K562 (cell line): Measurements from ENCODE around the gene MDM4. TPM values are rescaled to one million over a fixed set of nuclear protein-coding genes. Genes with fewer than 3 reads are reported as not detected.

Experiments
- C11orf30 ChIP-seq: fragments of 450-650 bp; IDR thresholded peaks from 2 replicates; pipeline ENCODE4 v1.6.1; 2016; ENCODE audit warnings: low read depth, mild to moderate bottlenecking
- CBFA2T3 ChIP-seq: fragments of 450-650 bp; IDR thresholded peaks from 2 replicates; pipeline ENCODE4 v1.6.1; 2017
- MAZ ChIP-seq, 2 experiments: fragments of 450-650 bp in 1 of 2; sonication (generic) in 1 of 2; formaldehyde crosslinking; IDR thresholded peaks in 1 of 2; conservative IDR thresholded peaks in 1 of 2; 2 replicates each; pipeline versions ENCODE4 v1.4.0 to v1.5.0; 2020; ENCODE audit warnings: mild to moderate bottlenecking in 1 of 2, missing genetic modification reagents in 1 of 2
- NCOA6 ChIP-seq: fragments of 450-650 bp; IDR thresholded peaks from 2 replicates; pipeline ENCODE4 v1.6.1; 2017; ENCODE audit warnings: mild to moderate bottlenecking
- NCOR1 ChIP-seq: fragments of 450-650 bp; IDR thresholded peaks from 2 replicates; pipeline ENCODE4 v1.6.1; 2016; ENCODE audit warnings: mild to moderate bottlenecking, moderate library complexity
- RAD51 ChIP-seq: fragments of 450-650 bp; IDR thresholded peaks from 2 replicates; pipeline ENCODE4 v1.7.1; 2016; ENCODE audit warnings: low read depth, mild to moderate bottlenecking, borderline replicate concordance
- RBM39 ChIP-seq: fragments of 200-400 bp; formaldehyde crosslinking; optimal IDR thresholded peaks from 2 replicates; pipeline ENCODE3; 2018; ENCODE audit warnings: low read depth, low read length
- RFX7 ChIP-seq: fragments of 250-450 bp; sonication (Bioruptor Pico); IDR thresholded peaks from 2 replicates; pipeline ENCODE4 v1.5.1; 2021; ENCODE audit warnings: mild to moderate bottlenecking
- ZBTB17 ChIP-seq: fragments of 450-650 bp; formaldehyde crosslinking; IDR thresholded peaks from 2 replicates; pipeline ENCODE4 v1.4.0; 2020; ENCODE audit warnings: mild to moderate bottlenecking
- ZSCAN29 ChIP-seq: fragments of 450-650 bp; IDR thresholded peaks from 2 replicates; pipeline ENCODE4 v1.6.1; 2017
- polyA plus RNA-seq, 8 experiments: library from polyadenylated mRNA; depleted of rRNA in 4 of 8; stranded (reverse) in 5 of 8; unstranded in 3 of 8; fragments of >200 nt; fragmentation: Nextera tagmentation in 2 of 8; fragmentation: Illumina TruSeq in 1 of 8; extraction: Ambion mirVana in 2 of 8; extraction: Trizol in 1 of 8; gene quantifications; 2 replicates each; pipeline versions ENCODE4 v1.2.1 to v1.2.3, GENCODE V29; 2011 to 2014; ENCODE audit warnings: inconsistent platforms in 1 of 8, missing spikeins in 1 of 8
- total RNA-seq, 7 experiments: library from RNA; depleted of rRNA in 6 of 7; stranded (reverse); fragments of >200 nt in 6 of 7; fragmentation: Illumina TruSeq in 2 of 7; extraction: Trizol in 2 of 7; gene quantifications; 2 replicates each; pipeline versions ENCODE4 v1.2.1 to v1.2.3, GENCODE V29; 2011 to 2021; ENCODE audit warnings: low replicate concordance in 1 of 7
- TF ChIP-seq, protein P1 (sequence below): fragments of 250-450 bp; sonication (Bioruptor Pico); IDR thresholded peaks from 2 replicates; pipeline ENCODE4 v1.5.0; 2021; ENCODE audit warnings: mild to moderate bottlenecking, borderline replicate concordance
- TF ChIP-seq, protein P2 (sequence below): sonication (generic); formaldehyde crosslinking; IDR thresholded peaks from 2 replicates; pipeline ENCODE4 v1.8.0; 2023; ENCODE audit warnings: mild to moderate bottlenecking, missing genetic modification reagents
- TF ChIP-seq, protein P3 (sequence below): fragments of 200-400 bp; formaldehyde crosslinking; IDR thresholded peaks from 2 replicates; pipeline ENCODE4 v1.6.1; 2017; ENCODE audit warnings: mild to moderate bottlenecking, low read depth, low read length, moderate library complexity
- TF ChIP-seq, protein P4 (sequence below), 3 experiments: IDR thresholded peaks in 2 of 3; conservative IDR thresholded peaks in 1 of 3; 2 replicates each; pipeline ENCODE4 v1.5.1; 2011 to 2012; ENCODE audit warnings: low read length in 3 of 3, mild to moderate bottlenecking in 3 of 3, control low read depth in 2 of 3, improper control_type of control experiment in 1 of 3, inconsistent platforms in 1 of 3, low read depth in 1 of 3, mixed read lengths in 1 of 3, moderate library complexity in 1 of 3; ENCODE audit not compliant: insufficient read depth in 2 of 3
- TF ChIP-seq, protein P5 (sequence below): sonication (generic); formaldehyde crosslinking; IDR thresholded peaks from 2 replicates; pipeline ENCODE4 v1.8.1; 2022; ENCODE audit warnings: missing genetic modification reagents

MDM4 gene
- total and polyA plus RNA-seq, 9 of the 15 experiments (the other 6 are each of a cell fraction or from before 2014, with no cell fraction given), result 3.3 to 61.7 (median 21.2) TPM

DNA sequence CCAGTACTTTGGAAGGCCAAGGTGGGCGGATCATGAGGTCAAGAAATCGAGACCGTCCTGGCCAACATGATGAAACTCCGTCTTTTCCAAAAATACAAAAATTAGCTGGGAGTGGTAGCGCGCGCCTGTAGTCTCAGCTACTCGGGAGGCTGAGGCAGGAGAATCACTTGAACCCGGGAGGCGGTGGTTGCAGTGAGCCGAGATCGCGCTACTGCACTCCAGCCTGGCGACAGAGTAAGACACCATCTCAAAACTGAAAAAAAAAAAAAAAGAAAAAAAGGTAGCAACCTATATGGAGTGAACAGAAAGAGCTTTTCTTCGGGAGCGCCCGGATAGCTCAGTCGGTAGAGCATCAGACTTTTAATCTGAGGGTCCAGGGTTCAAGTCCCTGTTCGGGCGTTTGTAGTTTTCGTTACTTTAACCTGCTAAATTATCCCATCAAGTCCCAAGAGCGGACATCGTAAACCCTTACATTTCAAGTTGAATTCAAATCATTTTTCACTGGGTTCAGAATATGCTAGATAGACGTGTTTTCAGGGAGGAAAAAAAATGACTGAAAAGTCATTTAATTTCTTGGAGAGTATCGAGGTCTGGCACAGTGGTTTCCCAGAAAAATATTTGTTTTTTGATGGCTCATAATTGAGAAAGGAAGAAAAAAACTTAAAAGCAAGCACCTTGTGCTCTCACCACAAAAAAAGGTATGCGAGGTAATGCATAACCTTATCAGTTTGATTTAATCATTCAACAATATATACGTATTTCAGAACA is 9.8 kb upstream of the MDM4 start (continued):
- TF ChIP-seq, protein P1, sequence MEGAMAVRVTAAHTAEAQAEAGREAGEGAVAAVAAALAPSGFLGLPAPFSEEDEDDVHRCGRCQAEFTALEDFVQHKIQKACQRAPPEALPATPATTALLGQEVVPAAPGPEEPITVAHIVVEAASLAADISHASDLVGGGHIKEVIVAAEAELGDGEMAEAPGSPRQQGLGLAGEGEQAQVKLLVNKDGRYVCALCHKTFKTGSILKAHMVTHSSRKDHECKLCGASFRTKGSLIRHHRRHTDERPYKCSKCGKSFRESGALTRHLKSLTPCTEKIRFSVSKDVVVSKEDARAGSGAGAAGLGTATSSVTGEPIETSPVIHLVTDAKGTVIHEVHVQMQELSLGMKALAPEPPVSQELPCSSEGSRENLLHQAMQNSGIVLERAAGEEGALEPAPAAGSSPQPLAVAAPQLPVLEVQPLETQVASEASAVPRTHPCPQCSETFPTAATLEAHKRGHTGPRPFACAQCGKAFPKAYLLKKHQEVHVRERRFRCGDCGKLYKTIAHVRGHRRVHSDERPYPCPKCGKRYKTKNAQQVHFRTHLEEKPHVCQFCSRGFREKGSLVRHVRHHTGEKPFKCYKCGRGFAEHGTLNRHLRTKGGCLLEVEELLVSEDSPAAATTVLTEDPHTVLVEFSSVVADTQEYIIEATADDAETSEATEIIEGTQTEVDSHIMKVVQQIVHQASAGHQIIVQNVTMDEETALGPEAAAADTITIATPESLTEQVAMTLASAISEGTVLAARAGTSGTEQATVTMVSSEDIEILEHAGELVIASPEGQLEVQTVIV (CRISPR knock-in tag), result peak; percentile 6; the same call in 1 of the 2 replicates
- TF ChIP-seq NCOA6, result no peak
- no peak for TF ChIP-seq RAD51
- TF ChIP-seq CBFA2T3, result no peak; the same call in 1 of the 2 replicates
- peak; percentile 33; the same call in 1 of the 2 replicates for TF ChIP-seq ZSCAN29
- TF ChIP-seq ZBTB17 (CRISPR knock-in tag), result 0 out of 2 replicates have a peak, but pooled peaks have one; percentile 21
- no peak for TF ChIP-seq RFX7
- TF ChIP-seq, protein P2, sequence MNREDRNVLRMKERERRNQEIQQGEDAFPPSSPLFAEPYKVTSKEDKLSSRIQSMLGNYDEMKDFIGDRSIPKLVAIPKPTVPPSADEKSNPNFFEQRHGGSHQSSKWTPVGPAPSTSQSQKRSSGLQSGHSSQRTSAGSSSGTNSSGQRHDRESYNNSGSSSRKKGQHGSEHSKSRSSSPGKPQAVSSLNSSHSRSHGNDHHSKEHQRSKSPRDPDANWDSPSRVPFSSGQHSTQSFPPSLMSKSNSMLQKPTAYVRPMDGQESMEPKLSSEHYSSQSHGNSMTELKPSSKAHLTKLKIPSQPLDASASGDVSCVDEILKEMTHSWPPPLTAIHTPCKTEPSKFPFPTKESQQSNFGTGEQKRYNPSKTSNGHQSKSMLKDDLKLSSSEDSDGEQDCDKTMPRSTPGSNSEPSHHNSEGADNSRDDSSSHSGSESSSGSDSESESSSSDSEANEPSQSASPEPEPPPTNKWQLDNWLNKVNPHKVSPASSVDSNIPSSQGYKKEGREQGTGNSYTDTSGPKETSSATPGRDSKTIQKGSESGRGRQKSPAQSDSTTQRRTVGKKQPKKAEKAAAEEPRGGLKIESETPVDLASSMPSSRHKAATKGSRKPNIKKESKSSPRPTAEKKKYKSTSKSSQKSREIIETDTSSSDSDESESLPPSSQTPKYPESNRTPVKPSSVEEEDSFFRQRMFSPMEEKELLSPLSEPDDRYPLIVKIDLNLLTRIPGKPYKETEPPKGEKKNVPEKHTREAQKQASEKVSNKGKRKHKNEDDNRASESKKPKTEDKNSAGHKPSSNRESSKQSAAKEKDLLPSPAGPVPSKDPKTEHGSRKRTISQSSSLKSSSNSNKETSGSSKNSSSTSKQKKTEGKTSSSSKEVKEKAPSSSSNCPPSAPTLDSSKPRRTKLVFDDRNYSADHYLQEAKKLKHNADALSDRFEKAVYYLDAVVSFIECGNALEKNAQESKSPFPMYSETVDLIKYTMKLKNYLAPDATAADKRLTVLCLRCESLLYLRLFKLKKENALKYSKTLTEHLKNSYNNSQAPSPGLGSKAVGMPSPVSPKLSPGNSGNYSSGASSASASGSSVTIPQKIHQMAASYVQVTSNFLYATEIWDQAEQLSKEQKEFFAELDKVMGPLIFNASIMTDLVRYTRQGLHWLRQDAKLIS (CRISPR knock-in tag), result peak; percentile 23; the same call in 1 of the 2 replicates
- TF ChIP-seq MAZ (CRISPR knock-in tag; conservative IDR thresholded peaks at IDR 0.05 in 1 of 2, IDR thresholded peaks at IDR 0.05 in 1 of 2), result peak; percentile 24 to 50; a peak in 2 of 4 replicates
- TF ChIP-seq, protein P3, sequence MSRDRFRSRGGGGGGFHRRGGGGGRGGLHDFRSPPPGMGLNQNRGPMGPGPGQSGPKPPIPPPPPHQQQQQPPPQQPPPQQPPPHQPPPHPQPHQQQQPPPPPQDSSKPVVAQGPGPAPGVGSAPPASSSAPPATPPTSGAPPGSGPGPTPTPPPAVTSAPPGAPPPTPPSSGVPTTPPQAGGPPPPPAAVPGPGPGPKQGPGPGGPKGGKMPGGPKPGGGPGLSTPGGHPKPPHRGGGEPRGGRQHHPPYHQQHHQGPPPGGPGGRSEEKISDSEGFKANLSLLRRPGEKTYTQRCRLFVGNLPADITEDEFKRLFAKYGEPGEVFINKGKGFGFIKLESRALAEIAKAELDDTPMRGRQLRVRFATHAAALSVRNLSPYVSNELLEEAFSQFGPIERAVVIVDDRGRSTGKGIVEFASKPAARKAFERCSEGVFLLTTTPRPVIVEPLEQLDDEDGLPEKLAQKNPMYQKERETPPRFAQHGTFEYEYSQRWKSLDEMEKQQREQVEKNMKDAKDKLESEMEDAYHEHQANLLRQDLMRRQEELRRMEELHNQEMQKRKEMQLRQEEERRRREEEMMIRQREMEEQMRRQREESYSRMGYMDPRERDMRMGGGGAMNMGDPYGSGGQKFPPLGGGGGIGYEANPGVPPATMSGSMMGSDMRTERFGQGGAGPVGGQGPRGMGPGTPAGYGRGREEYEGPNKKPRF, result no peak
- TF ChIP-seq, protein P4, sequence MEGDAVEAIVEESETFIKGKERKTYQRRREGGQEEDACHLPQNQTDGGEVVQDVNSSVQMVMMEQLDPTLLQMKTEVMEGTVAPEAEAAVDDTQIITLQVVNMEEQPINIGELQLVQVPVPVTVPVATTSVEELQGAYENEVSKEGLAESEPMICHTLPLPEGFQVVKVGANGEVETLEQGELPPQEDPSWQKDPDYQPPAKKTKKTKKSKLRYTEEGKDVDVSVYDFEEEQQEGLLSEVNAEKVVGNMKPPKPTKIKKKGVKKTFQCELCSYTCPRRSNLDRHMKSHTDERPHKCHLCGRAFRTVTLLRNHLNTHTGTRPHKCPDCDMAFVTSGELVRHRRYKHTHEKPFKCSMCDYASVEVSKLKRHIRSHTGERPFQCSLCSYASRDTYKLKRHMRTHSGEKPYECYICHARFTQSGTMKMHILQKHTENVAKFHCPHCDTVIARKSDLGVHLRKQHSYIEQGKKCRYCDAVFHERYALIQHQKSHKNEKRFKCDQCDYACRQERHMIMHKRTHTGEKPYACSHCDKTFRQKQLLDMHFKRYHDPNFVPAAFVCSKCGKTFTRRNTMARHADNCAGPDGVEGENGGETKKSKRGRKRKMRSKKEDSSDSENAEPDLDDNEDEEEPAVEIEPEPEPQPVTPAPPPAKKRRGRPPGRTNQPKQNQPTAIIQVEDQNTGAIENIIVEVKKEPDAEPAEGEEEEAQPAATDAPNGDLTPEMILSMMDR (IDR thresholded peaks at IDR 0.05 in 2 of 3, conservative IDR thresholded peaks at IDR 0.05 in 1 of 3; ENCODE audit: insufficient read depth in 2 of 3, low read depth in 1 of 3, low read length in 3 of 3), result 0 out of 6 replicates have a peak, but pooled peaks of 1 of the 3 experiments have one; percentile 12
- TF ChIP-seq, protein P5, sequence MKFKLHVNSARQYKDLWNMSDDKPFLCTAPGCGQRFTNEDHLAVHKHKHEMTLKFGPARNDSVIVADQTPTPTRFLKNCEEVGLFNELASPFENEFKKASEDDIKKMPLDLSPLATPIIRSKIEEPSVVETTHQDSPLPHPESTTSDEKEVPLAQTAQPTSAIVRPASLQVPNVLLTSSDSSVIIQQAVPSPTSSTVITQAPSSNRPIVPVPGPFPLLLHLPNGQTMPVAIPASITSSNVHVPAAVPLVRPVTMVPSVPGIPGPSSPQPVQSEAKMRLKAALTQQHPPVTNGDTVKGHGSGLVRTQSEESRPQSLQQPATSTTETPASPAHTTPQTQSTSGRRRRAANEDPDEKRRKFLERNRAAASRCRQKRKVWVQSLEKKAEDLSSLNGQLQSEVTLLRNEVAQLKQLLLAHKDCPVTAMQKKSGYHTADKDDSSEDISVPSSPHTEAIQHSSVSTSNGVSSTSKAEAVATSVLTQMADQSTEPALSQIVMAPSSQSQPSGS (CRISPR knock-in tag), result no peak
- peak; percentile 35 for TF ChIP-seq C11orf30
- TF ChIP-seq NCOR1, result no peak
- TF ChIP-seq RBM39, result no peak
